ENCODE data around the gene KIF26B.
A peak's percentile ranks its signal among the peaks of the same experiment; 100 is the strongest.
"Not testable (repeated sequence)": the region's sequence is repeated elsewhere in the genome, so short reads cannot be mapped to it uniquely, and the experiment has no call there.

Gene KIF26B

DNA sequence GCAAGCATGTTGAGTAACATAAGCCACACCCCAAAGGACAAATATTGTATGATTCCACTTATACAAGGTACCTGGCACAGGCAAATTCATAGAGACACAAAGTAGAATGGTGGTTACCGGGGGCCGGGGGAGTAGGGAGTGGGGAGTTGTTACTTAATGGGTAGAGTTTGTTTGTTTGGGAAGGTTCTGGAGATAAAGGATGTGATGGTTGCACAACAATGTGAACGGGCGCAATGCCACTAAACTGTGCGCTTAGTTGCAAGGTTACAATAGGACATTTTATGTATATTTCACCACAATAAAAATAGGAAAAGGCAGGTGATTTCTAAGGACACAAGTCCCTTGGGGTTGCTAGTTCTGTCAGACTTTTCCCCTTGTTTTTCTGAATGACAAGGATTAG is 516.6 kb downstream of the KIF26B start:
- DNase-seq, result no peak

DNA sequence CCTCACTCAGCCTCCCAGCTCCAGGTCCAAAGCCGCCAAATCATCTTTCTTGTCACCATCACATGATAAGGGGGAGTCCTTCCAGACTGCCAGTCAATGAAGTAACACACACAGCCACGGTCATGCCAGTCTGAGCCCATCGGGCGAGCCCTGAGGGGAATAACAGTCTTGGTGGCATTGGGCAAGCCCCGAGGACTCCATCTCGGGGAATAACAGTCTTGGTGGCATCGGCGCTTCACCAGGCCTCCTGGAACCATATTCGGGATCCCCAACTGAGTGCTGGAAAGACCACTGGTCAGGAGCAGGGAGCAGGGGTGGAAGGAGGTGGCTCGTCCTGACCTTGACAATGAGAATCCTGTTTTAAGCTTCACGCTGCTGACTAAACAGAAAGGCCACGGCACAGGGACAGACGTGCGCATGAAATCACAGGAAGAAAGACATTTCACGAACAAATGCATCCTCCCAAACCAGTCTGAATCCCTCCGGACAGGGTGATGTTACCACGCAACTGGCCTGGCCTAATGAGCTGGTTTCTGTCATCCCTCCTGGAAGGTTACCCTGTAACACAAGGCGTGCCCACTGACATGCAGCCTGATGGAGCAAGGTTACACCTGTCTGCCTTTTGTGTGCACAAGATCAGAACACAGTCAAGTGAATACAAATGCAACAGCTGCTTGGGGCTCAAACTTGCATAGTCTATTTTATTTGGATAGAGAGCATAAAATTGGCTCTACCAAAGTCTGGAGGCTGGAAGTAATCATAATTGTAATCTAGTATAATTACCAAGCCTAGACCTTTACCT is 517.4 kb downstream of the KIF26B start:
- no peak for DNase-seq

- not testable (repeated sequence) for DNase-seq
These were observed 518.3 kb downstream of the KIF26B start for GRCh38 chr1:245672836-245673656.

- no peak for DNase-seq
These were observed 519.2 kb downstream of the KIF26B start for GRCh38 chr1:245673881-245674414.

DNA sequence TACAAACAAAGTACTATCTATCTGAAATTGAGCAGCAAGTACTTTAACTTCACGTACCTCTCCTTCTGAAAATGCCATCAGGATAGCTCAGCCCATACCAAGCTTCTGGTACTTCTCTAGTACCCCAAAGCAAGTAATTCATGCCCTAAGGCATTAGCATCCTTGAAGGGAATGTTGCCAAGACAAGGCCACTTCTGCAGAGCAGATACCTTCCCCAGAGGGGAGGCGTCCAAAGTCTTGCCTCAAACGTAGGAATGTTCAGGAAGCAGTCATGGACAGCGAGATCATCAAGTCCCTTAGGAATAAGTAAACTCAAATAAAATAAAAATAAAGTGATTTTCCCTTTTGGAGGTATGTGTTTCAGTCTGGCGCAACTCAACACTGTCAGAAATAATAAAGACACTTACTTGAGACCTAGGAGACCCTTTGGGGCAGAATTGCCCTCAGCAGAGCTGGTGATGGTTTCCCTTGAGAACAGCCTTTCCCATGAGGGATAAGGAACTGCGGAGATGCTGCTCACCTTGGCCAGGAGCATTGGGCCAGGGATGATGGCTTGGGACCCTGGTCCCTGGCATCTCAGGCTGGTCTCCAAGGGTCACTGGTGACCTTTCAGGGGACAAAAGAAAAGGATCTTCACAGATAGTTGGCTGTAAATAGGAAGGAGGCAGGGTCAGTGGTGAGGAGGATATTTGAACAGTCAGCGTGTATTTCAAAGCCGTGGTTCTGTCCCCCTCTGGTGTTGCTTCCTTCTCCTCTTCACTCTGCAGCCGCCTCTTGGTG is 522.9 kb downstream of the KIF26B start:
- no peak for DNase-seq

GRCh38 chr1:245678860-245679411 is 524.2 kb downstream of the KIF26B start:
- no peak for DNase-seq

GRCh38 chr1:245679821-245680780 is 525.3 kb downstream of the KIF26B start:
- peak in 8 of 56 donors; percentile 10 to 58 (median 29) for DNase-seq

DNA sequence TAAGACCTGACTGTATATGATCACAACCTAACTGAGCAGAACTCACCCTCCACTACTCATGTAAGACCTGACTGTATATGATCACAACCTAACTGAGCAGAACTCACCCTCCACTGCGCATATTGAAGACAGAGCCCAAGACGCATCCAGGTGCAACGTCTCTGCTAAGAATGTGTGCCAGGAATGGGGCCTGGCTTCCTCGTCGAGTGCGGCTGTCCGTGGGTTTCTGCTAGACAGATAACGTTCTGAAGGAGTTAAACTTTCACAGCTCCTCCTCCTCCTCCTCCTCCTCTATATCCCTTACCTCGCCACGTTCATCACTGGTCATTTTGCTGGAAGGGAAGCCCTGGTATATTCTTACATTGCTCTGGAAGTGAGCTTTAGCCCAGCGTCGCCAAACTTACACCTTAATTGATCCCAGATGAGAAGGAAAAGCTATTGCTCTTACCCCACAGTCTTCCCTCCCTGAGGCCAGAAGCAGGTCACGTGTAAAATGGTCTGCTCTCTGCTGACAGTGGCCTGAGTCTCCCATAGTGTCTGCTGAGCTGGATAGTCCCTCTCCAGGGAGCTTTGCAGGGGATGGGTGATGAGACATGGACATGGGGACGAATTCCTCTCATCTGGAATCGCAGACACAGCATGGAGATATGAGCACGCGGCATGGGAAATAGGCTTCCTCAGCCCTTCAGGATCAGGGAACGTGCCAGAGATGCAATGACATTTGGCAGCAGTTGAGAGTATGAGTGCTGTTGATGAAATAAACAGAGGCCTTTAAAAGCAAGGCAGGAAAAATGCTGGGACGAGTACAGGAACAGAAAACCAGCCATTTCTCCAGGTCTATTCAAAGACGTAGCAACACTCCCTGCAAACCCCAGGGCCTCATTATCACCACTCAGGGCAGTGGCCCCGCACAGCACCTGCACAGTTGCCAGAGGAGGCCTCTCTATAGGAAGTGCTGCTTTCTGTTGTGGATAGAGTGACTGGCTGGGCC is 528.1 kb downstream of the KIF26B start:
- no peak for DNase-seq

- no peak for DNase-seq
These were observed 528.9 kb downstream of the KIF26B start for GRCh38 chr1:245683676-245684075.

DNA sequence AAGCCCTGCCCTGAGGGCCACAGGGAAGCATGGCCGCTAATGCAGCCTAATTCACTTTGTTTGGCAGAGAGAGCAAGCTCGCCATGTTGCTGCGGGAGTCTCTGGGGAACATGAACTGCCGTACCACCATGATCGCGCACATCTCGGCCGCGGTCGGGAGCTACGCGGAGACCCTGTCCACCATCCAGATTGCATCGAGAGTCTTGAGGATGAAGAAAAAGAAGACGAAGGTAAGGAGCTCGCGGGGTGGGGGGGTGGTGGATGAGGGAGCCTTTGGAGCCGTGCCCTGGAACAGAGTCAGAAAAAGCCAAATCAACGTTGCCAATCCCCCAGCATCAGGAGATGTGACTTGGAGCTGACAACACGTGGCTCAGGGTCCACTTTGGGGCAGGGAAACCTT is 529.4 kb downstream of the KIF26B start:
- no peak for DNase-seq

DNA sequence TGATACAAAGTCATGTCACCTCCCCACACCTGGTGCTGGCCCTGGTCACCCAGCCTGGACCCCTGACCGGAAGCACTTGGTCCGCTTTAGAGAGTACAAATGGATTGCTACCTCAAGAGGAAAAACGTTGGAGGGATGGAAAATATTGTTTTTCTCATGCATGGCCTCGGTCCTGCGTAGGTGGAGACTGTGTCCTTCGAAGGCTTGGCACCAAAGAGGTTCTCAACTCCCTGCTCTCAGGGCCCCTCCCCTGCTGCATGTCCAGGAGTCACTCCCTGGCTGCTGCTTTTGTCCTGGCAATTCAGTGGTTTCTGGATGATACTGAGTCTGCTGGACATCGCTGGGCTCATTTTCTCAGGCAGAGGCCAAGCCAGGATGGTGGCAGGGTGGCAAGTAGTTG is 529.8 kb downstream of the KIF26B start:
- no peak for DNase-seq

GRCh38 chr1:245685111-245685810 is 530.5 kb downstream of the KIF26B start:
- DNase-seq, result no peak

DNA sequence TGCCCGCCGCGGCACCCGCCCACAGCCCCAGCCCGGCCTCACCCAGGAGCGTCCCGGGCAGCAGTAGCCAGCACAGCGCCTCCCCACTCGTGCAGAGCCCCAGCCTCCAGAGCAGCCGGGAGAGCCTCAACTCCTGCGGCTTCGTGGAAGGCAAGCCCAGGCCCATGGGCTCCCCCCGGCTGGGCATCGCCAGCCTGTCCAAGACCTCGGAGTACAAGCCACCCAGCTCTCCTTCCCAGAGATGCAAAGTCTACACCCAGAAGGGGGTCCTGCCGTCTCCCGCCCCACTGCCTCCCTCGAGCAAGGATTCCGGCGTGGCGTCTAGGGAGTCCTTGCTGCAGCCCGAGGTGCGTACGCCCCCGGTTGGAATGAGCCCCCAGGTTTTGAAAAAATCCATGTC is 531.2 kb downstream of the KIF26B start:
- DNase-seq, result no peak

DNA sequence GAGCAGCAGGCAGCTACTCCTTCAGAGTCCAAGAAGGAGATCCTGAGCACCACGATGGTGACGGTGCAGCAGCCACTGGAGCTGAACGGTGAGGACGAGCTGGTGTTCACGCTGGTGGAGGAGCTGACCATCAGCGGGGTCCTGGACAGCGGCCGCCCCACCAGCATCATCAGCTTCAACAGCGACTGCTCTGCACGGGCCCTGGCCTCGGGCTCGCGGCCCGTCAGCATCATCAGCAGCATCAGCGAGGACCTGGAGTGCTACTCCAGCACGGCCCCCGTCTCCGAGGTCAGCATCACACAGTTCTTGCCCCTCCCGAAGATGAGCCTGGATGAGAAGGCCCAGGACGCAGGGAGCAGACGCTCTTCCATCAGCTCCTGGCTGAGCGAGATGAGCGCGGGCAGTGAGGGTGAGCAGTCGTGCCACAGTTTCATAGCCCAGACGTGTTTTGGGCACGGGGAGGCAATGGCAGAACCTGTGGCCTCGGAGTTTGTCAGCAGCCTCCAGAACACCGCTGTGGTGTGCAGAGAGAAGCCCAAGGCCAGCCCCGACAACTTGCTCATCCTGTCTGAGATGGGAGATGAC is 531.8 kb downstream of the KIF26B start:
- no peak for DNase-seq

DNA sequence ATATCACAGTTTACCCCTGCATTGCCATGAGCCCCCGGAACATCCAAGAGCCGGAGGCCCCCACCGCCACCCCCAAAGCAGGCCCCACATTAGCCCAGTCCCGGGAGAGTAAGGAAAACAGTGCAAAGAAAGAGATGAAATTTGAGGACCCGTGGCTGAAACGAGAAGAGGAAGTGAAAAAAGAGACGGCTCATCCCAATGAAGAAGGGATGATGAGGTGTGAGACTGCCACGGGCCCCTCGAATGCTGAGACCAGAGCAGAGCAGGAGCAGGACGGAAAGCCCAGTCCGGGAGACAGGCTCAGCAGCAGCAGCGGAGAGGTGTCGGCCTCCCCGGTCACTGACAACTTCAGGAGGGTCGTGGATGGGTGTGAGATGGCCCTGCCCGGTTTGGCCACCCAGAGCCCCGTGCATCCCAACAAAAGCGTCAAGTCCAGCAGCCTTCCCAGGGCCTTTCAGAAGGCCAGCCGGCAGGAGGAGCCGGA is 532.4 kb downstream of the KIF26B start:
- no peak for DNase-seq

GRCh38 chr1:245687636-245688535 is 533.1 kb downstream of the KIF26B start:
- peak in 3 of 56 donors; percentile 5 to 36 (median 10) for DNase-seq

All from amygdala (tissue), 56 donors.